OCI-LY1 (cell line): ENCODE measurements around the gene PIGH.

Source experiments
- CTCF ChIP-seq: fragments of 200-600 bp; sonication (generic), shearing (Covaris generic); IDR thresholded peaks from 2 replicates; pipeline ENCODE4 v1.5.1; 2017; ENCODE audit warnings: mild to moderate bottlenecking, antibody characterized with exemption, low read length, moderate library complexity, mixed read lengths
- EZH2 ChIP-seq: fragments of 200-600 bp; sonication (generic), shearing (Covaris generic); IDR thresholded peaks from 2 replicates; pipeline ENCODE4 v1.8.0; 2017; ENCODE audit warnings: borderline replicate concordance, mixed run types, mild to moderate bottlenecking, antibody characterized with exemption, low read length, moderate library complexity, mixed read lengths

GRCh38 chr14:67589204-67589770, 10.8 kb downstream of the PIGH start:
- TF ChIP-seq CTCF: no peak
- TF ChIP-seq EZH2: no peak
